ENCODE data around the gene RXRA. TPM values are rescaled to one million over a fixed set of nuclear protein-coding genes. Genes with fewer than 3 reads are reported as not detected.

Gene RXRA
- polyA plus RNA-seq, 1 experiment, result 12.0 TPM

- POLR2A ChIA-PET, result no interaction called here
- TF ChIP-seq, protein P1, sequence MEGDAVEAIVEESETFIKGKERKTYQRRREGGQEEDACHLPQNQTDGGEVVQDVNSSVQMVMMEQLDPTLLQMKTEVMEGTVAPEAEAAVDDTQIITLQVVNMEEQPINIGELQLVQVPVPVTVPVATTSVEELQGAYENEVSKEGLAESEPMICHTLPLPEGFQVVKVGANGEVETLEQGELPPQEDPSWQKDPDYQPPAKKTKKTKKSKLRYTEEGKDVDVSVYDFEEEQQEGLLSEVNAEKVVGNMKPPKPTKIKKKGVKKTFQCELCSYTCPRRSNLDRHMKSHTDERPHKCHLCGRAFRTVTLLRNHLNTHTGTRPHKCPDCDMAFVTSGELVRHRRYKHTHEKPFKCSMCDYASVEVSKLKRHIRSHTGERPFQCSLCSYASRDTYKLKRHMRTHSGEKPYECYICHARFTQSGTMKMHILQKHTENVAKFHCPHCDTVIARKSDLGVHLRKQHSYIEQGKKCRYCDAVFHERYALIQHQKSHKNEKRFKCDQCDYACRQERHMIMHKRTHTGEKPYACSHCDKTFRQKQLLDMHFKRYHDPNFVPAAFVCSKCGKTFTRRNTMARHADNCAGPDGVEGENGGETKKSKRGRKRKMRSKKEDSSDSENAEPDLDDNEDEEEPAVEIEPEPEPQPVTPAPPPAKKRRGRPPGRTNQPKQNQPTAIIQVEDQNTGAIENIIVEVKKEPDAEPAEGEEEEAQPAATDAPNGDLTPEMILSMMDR (IDR thresholded peaks at IDR 0.05; ENCODE audit: insufficient read depth, low read depth, low read length), result no peak
- Histone ChIP-seq H3K4me3 (ENCODE audit: low read depth, low read length) (no peak overlapping the region), H3K27me3 (ENCODE audit: control insufficient read depth, insufficient read depth, low read length) (no peaks in the 10 kb centered on the region), H3K36me3 (ENCODE audit: control insufficient read depth, insufficient read depth, low read length) (no peaks in the 10 kb centered on the region; the same call in none of the 2 replicates)
- CTCF ChIA-PET, result no interaction called here
- DNase-seq (ENCODE audit: low read depth), result no peak
Observed at GRCh38 chr9:134373269-134373668, 47.0 kb downstream of the RXRA start.

GRCh38 chr9:134373953-134374300 lies 47.7 kb downstream of the RXRA start:
- no peaks in the 10 kb centered on the region for H3K27me3 ChIP-seq (ENCODE audit: control insufficient read depth, insufficient read depth, low read length)
- CTCF ChIA-PET, result no interaction called here
- TF ChIP-seq, protein P1 (IDR thresholded peaks at IDR 0.05; ENCODE audit: insufficient read depth, low read depth, low read length), result no peak
- no peak overlapping the region for H3K4me3 ChIP-seq (ENCODE audit: low read depth, low read length)
- POLR2A ChIA-PET, result no interaction called here
- DNase-seq (ENCODE audit: low read depth), result no peak
- H3K36me3 ChIP-seq (ENCODE audit: control insufficient read depth, insufficient read depth, low read length), result no peaks in the 10 kb centered on the region; the same call in none of the 2 replicates

DNA sequence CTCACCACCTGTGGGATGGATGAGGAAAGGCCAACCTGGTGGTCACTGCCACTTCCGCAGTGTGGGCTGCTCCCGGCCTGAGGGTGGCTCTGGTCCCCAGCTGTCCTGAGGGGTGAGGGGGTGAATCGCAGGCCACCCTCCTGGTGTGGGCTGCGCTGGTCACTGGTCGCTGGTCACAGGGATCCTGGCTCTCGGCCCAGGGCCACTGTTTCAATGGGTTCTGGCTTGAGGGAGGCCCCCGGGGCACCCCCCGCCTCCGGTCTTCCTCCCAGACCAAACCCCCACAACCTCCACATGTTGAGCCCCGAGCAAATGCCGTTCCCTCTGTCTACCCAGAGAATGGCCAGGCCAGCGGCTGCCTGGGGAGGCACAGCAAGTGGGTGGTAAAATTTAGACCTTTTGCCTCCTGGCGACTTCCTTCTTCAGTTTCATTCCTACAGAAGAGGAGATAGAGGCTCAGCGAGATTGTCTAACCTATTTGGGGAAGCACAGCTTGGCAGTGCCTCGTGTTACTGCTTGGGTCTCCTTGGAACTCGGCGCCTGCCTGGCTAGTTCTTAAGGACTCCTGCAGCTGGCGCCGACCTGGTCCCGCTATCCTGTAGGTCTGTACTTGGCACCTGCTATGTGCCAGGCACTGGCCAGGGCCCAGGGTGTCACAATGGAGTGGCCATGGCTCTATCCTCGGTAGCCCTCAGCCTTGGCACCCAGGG lies 48.2 kb downstream of the RXRA start:
- Histone ChIP-seq H3K4me3 (ENCODE audit: low read depth, low read length) (no peak overlapping the region), H3K27me3 (ENCODE audit: control insufficient read depth, insufficient read depth, low read length) (no peaks in the 10 kb centered on the region), H3K36me3 (ENCODE audit: control insufficient read depth, insufficient read depth, low read length) (no peaks in the 10 kb centered on the region; the same call in none of the 2 replicates)
- ChIA-PET CTCF (interaction anchor here (1.4 kb wide), 1 partner anchor 24 kb away, joined by 4 read pairs; no protein-coding TSS in a partner anchor), POLR2A (no interaction called here)
- TF ChIP-seq, protein P1 (IDR thresholded peaks at IDR 0.05; ENCODE audit: insufficient read depth, low read depth, low read length), result no peak
- no peak for DNase-seq (ENCODE audit: low read depth)

DNA sequence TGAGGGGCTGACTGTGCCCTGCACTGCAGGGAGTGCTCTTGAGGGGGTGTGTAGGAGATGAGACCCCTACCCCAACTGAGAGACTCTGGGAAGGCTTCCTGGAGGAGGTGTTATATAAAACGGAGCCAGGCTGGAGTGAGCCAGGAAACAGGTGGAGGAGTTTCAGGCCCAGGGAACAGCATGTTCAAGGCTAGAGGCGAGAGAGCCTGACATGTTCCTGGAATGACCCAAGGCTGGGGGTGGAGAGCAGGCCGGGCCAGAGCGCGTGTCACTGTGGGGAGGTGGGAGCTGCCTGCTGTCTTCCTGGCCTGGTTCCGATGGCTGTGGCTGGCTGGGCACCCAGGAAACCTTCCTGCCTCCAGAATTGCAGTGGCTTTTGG lies 48.7 kb downstream of the RXRA start:
- Histone ChIP-seq H3K27me3 (ENCODE audit: control insufficient read depth, insufficient read depth, low read length) (no peaks in the 10 kb centered on the region), H3K36me3 (ENCODE audit: control insufficient read depth, insufficient read depth, low read length) (no peaks in the 10 kb centered on the region; the same call in none of the 2 replicates), H3K4me3 (ENCODE audit: low read depth, low read length) (no peak overlapping the region)
- POLR2A ChIA-PET, result no interaction called here
- TF ChIP-seq, protein P1 (IDR thresholded peaks at IDR 0.05; ENCODE audit: insufficient read depth, low read depth, low read length), result no peak
- CTCF ChIA-PET, result interaction anchor here (1.4 kb wide), 1 partner anchor 24 kb away, joined by 4 read pairs; no protein-coding TSS in a partner anchor
- no peak for DNase-seq (ENCODE audit: low read depth)

DNA sequence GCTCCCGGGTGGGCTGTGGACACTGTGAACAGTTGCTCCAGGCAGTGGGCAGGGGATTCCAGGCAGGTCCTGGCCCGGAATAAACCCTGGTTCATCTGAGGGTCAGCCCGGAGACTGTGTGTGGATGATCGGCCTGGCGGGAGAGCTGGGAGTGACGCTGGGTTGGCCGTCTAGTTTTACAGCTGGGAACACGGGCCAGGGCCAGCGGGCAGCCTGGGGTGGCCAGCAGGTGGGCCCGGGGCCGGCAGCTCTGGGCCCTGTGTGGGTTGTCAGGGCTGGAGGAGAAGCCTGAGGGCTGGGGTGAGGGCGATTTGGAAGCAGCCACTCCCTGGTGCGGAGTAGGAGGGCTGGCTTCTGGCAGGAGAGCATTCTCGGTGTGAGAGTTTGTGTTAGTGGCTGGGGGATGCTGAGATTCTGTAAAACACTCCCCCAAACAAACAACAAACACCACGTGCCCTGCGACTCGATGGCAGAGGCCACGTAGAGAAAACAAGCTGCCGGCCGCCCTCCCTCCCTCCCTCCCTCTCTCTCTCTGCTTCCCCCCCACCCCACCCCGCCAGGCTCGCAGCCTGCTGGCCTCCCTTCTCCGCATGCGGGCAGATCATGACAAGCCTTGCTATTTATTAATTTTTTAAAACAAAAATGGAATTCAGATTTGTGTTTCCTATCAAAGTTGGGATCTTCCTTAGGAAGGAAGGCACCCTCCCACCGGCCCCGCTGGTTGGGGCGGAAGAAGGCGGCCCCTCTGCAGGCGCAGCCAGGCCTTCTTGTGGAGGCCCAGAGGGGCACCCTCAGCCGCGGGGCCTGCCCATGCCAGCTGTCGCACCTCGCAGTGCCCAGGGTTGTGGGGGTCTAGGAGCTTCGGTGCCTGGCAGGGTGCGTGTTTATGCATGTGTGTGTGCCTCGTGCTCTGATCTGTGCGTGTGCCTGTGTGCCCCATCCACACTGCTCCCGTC lies 49.5 kb downstream of the RXRA start:
- Histone ChIP-seq H3K4me3 (ENCODE audit: low read depth, low read length) (no peak overlapping the region), H3K27me3 (ENCODE audit: control insufficient read depth, insufficient read depth, low read length) (no peaks in the 10 kb centered on the region), H3K36me3 (ENCODE audit: control insufficient read depth, insufficient read depth, low read length) (no peaks in the 10 kb centered on the region; the same call in none of the 2 replicates)
- no peak for DNase-seq (ENCODE audit: low read depth)
- ChIA-PET CTCF (interaction anchor here (1.3 to 1.4 kb wide), 2 partner anchors 9 to 23 kb away, joined by 3 to 4 read pairs; no protein-coding TSS in a partner anchor), POLR2A (no interaction called here)
- TF ChIP-seq, protein P1 (IDR thresholded peaks at IDR 0.05; ENCODE audit: insufficient read depth, low read depth, low read length), result no peak
